GM04504 (cell line): Measurements from ENCODE around the gene SMARCE1.
A peak's percentile ranks its signal among the peaks of the same experiment; 100 is the strongest.

Experiments used
- DNase-seq: peaks from one replicate; pipeline ENCODE4 v3.0.0-alpha.2; 2012; ENCODE audit warnings: low read depth

The SMARCE1 gene

DNA sequence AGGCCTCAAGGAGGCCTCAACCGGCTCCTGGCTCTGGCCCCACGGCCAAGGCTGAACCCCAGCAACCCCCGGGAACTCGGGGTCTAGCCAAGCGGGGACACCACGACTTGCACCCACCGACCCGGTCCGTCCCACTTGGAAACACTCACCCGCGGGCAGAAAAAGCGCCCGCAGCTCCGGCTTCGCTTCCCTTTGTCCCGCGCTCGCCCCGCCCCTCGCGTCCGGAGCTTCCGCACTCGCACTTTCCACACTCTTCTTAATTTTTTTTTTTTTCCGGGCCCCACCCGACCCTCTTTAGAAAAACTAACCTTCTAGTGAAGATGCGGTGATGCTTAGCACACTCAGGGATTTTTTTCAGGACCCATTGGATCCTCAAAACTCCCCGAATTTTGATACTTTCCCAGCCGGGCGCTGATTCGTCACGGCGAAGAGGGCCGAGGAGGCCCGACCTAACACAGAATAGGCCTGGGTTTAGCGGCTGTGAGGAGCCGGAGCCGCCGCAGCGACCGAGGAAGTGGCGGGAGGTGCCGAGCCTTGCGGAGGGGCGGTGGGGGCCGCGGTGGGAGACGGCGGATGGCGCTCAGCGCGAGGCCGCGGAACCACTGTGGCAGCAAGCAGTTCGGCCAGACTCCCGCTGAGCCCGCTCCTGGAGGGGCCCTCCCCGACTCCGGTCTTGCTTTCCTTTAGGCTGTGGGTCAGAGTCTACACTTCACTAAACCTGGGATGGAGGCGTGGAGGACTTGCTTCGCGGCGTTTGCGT, at the start of gene SMARCE1:
TSS of gene SMARCE1 (minus strand) at position 195 of the 760 bp plus-strand sequence. CDS start 2,016 bp downstream, outside the sequence.
- peak; percentile 60 for DNase-seq

DNA sequence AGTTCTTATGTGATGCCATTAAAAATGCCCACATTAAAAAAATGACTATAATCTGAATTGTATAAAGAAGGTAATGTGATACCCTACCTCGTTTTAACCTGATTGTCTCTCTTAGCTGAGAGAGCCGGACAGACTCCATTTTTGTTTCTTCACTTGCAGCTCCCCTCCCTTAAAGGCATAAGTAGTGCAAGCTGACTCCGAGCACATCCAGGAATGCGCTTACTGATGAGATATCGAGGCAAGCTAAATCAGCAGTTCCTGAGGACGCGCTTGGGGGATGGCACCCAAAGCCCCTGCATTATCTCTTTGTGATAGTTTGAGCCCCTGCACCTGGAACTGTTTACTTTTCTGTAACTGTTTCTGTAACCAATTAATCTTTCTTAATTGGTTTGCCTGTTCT, 49.7 kb upstream of the SMARCE1 start:
- DNase-seq, result no peak

DNA sequence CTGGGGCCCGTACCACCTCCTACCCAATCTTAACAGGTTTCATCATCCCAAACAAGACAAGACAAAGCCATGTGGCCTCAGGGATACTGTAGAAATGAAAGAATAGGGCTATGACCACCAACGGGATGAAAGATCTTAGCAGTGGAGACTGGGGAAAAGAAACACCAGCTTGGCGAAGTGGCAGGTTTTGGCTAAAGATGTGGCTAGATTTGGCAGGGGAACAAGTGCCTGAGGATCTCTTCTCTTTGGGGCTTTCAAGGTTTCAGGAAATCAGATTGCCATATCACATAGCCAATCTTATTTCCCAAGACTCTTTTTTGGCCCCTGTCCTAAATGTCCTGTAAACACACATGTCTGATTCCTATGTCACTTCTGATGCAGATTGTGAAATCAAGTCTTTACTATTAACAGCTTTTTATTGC, 49.0 kb upstream of the SMARCE1 start:
- no peak for DNase-seq

DNA sequence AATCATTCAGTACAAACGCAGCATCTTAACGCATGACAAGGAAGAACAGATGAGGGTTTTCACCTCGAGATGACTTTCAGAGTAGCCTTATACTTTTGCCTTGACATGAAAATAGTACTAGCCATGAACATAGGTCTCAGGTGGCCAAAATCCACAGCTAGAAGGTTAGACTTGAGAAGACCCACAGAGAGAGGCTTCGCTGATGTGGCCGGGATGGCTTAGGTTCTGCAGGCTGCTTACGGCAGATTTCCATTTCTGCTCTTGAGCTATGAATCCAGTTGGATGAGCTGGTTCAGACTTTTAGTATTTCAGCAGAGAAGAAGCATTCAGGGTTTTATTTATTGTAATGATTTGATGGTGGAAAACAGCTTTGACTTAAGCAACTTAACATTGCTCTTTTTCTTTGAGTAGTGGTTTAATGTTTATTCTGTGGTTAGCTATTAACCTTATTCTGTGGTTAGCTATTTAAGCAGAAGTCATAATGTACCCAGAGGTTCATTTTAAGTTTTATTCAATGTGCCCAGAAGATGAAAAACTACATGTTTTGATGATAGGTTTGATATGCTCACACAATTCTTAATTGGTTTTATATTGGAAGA, 48.4 kb upstream of the SMARCE1 start:
- no peak for DNase-seq

DNA sequence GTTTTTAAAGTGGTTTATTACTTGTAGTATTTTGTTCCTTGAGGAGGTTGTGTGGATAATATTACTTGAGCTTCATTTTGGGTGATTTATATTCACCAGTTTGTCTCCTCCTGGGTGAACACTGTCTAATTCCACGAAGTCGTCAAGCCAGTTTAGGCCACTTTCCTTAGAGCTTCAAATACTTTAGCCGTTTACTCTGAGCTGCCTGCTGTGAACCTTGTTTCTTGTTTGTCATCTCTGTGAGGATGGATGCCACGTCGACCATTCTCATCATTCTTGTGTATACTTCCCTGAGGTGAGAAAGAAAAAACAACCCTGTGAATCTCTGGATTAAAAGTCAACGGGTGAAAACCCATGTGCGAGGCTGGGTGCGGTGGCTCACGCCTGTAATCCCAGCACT, 47.0 kb upstream of the SMARCE1 start:
- DNase-seq, result no peak

DNA sequence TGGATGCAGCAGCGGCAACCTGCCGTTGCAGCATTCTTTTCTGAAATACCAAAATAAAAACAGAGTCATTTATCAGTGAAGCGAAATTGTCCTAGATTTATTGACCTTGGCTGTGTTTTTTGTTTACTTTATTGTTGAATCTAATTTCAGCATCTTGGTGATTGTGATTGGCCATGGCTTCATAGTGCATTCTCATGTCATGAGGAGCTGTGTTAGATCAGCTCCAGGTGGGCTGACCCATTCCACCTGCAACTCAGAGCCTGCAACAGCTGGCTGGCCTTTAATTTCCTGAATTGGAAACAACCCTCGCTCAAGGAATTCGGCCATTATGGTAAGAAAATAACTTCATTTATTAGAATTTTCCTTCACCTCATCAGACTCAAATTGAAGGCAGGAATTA, 39.5 kb upstream of the SMARCE1 start:
- no peak for DNase-seq

DNA sequence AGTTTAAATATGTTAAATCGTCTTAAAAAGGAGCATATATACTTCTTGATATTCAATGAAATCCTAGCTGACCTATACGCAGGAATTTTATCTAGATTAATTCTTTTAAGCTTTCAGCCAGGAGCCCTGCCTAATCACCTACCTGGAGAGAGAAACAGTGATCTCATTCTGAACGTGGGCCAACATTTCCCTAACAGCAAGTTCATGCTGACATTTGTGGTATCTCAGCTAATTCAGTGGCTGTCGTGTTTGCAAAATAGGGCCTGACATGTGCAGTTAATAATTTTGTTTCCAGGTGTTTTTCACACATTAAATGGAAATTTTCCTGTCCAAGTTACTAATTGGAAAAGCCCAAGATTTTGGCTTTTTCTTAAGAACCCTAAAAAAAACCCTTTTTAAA, 38.6 kb upstream of the SMARCE1 start:
- no peak for DNase-seq

DNA sequence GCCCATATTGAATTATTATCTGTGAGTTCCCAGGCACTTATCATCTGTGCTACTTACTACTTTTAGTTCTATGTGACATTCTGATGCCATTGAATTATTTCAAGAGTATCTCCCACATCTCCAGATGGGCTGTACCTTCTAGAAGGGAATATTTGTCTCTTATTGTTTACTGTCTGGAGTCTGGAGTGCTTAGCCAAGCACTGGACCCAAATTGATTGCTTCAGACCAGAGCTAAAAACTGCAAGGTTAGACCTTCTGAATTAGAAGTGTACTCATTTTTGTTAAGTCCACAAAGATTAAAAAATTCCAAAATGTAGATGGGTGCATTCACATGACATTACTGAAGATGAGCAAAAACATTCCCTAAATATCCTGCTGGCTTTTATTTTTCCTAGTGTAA, 33.4 kb upstream of the SMARCE1 start:
- no peak for DNase-seq

DNA sequence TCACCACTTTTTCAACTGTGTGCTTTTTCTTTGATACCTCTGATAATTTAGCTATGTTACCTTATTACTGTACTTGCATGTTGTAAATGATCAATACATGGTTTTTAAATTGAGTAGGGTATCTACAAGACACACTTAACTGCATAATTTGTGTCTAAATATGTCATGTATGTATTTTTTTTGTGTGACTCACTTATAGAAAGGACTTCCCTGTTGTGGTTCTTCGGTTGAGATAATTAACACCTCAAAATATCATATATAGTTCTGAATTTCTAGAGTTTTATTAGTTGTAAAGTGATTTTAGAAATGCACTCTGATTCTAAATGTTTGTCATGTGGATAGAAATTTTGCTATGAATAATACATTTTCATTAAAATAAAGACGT, 31.9 kb upstream of the SMARCE1 start:
- no peak for DNase-seq

DNA sequence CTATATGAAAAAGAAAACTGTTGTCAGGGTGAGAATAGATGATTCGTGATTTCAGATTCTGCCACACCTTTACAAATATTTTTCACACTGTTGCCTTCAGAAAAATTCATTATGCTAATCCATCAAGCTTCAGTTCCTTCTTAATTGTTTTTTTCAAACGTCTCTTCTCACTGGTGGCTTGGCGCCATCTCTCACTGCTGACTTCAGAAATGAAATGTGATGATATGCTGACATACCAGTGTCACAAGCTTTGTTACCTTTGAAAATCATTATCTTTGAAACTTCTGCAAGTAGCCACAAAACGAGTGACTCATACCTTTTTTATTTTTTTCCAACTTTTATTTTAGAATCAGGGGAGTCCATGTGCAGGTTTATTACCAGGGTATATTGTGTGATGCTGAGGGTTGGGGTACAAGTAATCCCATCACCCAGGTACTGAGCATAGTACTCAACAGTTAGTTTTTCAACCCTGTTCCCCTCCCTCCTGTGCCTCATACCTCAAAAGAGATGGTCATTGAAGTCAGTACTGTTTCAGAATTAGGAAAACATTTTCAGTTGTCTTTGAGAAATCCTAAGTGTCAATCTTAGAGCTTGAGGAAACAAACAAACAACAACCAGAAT, 31.4 kb upstream of the SMARCE1 start:
- no peak for DNase-seq

DNA sequence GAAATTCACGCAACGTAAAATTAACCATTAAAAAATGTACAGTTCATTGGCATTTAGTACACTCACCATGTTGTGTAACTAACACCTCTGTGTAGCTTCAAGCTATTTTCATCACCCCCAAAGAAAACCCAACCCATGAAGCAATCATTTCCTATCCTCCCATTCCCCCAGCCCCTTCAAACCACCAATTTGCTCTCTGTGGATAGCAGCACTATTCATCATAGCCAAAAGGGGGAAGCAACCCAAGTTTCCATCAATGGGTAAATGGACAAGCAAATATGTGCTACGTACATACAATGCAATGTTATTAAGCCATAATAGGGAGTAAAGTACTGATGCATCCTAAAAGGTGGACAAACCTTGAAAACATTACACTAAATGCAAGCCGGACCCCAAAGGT, 28.3 kb upstream of the SMARCE1 start:
- DNase-seq, result no peak

DNA sequence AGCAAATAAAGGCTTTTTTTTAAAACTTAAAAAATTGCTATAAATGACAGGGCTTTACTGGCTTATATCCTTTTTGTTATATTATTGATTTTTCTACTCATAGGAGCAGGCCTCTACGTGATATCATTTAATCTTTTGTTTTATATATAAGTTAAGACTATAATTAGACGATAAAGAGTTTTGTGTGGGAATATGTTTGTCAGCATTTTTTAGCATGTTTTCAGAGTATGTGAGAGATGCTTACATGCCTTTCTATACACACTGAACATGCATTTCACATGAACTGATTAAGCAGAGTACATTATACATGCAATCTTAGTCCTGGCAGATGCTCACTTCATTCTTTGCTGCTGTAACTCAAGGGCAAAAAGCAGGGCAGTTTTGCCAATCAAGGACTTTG, 25.0 kb upstream of the SMARCE1 start:
- no peak for DNase-seq

DNA sequence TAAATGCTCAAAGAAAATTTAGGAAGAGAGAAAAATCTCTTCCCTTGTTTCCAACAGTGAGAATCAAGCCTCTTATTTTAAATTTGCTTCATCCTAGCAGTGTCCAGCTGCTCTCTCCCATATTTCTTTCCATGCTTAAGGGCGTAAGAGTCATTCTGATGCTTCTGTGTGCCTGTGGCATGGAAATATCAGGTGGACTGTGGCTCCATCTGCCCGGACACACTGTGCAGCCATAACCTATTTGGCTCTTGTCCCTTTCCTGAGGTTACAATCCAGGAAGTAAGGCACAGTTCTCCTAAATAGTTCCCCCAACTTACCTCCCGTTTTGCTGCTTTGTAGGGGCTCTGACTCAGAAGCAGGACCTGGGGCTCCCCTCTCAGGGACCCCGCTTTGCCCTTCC, 23.7 kb upstream of the SMARCE1 start:
- no peak for DNase-seq

DNA sequence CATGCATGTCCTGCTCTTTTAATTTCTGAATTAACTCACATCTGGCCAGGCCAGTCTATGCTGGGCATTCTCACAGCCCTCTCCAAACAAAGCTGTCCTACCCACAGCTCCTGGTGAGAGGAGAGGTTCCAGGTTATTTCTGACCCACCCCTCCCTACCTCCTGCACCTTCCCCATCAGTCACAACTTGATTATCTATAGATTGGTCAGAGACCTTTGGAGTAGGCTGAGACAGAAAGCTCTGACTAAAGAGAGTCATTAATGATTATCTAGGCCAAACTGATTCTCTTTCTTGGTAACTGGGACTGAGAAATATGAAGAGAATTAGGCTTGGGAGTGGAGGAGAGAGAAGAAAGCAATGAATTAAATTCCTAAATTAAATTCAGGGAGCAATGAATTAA, 18.7 kb upstream of the SMARCE1 start:
- no peak for DNase-seq

DNA sequence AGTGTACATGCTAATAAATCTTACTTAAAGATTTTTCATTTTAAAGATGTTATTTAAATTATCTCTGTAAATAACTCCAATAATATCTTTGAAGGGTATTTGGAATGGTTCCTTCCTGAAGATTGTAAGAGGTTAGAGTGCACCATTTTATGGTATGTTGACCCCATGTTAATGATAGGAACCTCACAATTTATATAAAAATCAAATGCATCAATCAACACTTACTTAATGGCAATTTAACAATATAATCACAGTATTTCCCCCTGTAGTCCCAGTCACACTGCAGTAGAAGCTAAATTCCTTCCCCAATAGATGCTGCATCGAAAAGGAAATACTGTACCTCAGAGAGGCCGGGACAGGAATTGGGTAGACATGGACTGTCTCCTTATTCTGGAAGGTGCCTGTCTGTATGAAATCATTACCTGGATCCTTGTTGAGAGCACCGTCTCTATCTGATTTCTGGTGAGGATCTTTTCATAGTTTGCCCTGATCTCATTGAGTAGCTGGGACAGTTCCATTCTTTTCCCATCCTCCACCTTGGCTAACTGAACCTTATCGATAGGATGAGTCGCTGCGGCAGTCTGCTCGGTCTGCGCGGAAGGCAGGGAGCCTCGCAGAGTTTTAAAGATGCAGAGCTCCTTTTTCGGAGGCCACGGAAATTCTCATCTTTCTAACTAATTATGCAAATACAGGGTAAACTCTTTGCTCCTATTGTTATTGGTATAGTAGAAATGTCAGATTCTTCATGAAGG, 17.1 kb upstream of the SMARCE1 start, which contains the start of gene KRT222:
TSS of gene KRT222 (minus strand) at position 596 of the 752 bp plus-strand sequence. CDS start at position 518, 78 bp downstream.
- DNase-seq, result no peak

DNA sequence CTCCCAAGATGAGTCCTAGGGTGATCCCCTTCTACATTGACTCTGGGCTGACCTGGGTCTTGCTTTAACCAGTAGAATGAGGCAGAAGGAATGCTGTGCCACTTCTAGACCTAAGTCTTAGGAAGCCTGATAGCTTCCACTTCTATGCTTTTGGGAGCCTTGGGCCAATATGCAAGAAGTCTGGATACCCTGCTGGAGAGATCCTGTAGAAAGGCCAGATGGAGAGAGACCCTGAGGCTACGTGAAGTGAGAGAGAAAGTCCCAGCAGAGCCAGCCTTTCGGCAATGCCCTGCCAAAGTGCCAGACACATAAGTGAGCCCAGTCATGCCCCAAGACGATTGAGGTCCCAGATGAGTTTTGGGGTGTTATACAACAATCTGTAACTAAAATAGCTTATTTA, 15.6 kb upstream of the SMARCE1 start:
- DNase-seq, result no peak

DNA sequence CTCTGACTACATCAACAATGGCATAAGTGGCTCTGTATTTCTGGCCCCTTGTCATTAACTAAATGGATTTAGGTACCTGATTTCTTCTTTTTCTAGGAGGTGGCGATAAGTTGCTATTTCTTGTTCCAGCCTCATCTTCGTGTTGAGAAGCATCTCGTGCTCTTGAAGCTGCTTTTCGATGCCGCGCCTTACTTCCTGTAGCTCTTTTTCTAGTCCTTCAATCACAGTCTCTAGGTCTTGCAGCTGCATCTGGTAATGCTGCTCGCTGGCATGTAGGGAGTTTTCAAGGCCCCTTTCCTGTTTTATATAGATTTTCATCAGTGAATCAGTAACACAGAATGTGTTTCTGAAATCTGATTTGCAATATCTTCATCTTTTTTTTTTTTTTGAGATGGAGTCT, 12.3 kb upstream of the SMARCE1 start:
- no peak for DNase-seq

DNA sequence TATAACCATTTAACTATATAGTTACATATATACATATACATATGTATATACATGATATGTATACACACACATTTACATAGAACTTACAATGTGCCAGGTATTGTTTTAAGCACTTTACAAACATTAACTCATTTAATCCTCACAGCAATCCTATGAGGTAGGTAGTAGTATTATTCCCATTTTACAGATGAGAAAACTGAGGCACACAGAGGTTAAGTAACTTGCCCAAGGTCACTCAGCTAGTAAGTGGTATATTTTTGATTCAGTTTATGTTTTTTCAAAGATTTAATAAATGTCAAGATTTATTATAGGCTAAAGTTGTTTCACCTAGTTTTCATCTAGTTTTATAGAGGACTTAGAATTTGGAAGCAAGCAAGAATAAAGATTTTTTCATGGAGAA, 10.8 kb upstream of the SMARCE1 start:
- DNase-seq, result no peak

DNA sequence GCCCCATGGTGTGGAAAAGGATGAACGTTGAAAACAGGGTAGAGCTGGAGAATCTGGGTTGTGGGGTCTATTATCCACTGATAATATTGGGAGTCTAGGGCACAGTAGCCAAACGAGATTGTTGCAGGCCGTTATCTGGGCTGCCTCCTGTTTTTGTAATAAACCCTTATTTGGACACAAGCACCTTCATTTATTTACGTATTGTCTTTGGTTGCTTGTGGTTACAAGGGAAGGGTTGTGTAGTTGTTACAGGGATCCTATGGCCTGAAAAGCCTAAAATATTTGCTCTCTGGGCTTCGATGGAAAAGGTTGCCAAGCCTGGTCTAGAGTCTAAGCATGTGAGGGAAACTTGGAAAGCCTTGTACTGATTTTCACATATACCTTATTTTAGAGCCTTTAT, 4.3 kb upstream of the SMARCE1 start:
- DNase-seq, result no peak

DNA sequence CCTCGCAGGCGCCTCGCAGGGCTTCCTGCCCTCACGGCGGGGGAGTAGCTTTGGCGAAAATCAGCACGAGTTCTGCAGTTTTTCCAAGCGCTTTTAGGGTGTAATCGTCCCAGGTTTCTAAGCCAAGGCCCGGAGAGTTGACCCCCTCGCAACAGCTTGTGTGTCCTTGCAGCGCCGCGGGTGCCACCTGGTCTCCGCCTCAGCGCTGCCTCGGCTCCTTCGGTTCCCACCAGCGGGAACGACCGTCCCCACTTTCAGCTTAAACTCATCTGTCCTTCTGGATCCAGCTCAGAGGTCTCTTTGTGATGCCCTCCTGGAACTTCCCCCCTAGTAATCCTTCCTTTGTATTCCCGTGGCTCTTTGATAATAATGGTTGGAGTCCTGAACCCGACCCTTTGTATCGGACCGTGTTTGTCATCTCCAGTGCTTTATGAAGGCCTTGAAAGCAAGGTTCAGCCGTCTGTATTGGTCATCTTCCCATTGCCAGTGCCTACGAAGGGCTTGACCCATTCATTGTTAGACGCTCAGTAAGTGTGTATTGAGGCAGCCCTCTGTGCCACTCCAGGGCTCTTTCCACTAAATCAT, 858 bp upstream of the SMARCE1 start:
- no peak for DNase-seq

DNA sequence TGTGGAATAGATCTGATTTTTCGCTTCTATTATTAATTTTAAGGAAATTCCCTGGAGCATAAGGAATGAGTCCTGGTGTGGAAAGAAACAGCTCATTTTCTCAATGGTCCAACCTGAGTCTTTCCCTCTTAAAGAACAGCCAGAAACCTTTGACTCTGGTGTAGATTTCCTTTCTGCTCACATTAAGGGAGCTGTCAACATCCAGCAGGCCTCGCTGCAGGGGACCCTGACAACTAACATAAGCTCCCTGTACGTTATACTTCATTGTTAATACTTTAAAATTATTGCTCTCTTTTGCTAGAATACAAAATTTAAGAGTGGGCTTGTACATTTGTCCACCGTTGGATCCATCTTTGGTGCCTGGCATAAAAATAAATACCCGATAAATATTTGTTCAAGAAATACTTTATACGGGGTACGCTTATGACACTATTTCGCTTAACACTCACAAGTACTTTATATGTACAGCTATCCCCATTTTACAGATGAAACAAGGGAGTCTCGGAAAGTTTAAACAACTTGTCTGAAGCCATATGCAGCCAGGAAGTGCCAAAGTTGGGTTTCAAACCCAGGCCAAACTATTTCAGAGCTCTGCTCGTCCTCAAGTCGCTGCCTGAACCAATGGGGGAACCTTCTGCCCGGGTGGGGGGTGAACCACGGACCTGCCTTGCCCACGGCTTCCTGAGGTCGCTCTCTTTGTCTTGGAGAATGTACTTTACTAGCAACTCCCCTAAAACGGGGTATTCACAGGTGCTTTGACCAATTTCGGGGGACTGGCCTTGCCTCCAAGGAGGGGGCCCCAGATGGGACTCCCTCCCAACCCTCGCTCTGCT, 611 bp downstream of the SMARCE1 start:
- no peak for DNase-seq
